ENCODE results near the gene PCID2. TPM values are rescaled to one million over a fixed set of nuclear protein-coding genes. Genes with fewer than 3 reads are reported as not detected.

The PCID2 gene
- total RNA-seq, 1 donor from 2014 or later: 61.1 TPM

DNA sequence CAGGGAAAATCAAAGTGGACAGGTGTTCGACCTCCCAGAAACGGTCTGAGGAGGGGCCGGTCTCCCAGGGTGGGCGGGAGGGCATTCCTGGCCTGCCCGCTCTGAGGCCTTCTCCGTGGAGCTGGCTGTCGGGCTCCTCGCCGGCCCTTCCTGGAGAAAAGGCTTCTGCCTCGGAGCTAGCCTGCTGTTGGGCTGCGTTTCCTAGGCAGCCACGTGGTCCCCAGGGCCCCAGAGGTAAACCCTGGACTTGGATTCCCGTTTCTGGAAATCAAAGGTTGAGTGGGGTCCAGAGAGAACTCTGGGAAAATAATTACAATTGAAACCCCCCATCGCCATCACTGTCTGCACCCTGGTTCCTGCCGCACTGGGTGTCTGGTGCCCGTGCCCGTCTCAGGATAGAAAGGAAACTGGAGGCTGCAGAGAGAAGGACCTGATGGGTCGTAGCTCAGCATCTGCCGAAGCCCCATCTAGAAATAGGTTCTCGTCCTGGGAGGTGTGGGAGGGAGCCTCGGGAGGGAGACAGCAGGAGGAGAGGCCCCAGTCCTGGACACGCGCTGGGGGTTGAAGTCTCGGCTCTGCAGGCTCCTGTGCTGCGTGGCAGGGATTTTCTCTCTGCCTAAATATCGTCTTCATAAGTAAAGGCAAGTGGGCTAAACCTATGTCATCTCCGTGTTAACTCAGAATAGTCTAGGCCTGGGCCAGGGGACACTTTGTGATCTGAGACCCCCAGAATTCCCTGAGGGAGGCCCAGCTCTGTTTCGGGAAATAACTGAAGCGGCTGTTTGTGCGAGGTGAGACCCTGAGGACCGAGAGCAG, 57.7 kb downstream of the PCID2 start:
- FAIRE-seq (no peak), DNase-seq (ENCODE audit: low read depth) (no peak)
- Histone ChIP-seq H3K27me3 (ENCODE audit: control insufficient read depth, insufficient read depth, low read length) (peaks cover 5% of the 10 kb centered on the region), H3K36me3 (ENCODE audit: control insufficient read depth, insufficient read depth, low read length) (no peaks in the 10 kb centered on the region), H3K4me3 (ENCODE audit: low read depth, low read length) (no peak overlapping the region)
- TF ChIP-seq, protein P1, sequence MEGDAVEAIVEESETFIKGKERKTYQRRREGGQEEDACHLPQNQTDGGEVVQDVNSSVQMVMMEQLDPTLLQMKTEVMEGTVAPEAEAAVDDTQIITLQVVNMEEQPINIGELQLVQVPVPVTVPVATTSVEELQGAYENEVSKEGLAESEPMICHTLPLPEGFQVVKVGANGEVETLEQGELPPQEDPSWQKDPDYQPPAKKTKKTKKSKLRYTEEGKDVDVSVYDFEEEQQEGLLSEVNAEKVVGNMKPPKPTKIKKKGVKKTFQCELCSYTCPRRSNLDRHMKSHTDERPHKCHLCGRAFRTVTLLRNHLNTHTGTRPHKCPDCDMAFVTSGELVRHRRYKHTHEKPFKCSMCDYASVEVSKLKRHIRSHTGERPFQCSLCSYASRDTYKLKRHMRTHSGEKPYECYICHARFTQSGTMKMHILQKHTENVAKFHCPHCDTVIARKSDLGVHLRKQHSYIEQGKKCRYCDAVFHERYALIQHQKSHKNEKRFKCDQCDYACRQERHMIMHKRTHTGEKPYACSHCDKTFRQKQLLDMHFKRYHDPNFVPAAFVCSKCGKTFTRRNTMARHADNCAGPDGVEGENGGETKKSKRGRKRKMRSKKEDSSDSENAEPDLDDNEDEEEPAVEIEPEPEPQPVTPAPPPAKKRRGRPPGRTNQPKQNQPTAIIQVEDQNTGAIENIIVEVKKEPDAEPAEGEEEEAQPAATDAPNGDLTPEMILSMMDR (IDR thresholded peaks at IDR 0.05; ENCODE audit: insufficient read depth, low read length, severe bottlenecking): no peak

DNA sequence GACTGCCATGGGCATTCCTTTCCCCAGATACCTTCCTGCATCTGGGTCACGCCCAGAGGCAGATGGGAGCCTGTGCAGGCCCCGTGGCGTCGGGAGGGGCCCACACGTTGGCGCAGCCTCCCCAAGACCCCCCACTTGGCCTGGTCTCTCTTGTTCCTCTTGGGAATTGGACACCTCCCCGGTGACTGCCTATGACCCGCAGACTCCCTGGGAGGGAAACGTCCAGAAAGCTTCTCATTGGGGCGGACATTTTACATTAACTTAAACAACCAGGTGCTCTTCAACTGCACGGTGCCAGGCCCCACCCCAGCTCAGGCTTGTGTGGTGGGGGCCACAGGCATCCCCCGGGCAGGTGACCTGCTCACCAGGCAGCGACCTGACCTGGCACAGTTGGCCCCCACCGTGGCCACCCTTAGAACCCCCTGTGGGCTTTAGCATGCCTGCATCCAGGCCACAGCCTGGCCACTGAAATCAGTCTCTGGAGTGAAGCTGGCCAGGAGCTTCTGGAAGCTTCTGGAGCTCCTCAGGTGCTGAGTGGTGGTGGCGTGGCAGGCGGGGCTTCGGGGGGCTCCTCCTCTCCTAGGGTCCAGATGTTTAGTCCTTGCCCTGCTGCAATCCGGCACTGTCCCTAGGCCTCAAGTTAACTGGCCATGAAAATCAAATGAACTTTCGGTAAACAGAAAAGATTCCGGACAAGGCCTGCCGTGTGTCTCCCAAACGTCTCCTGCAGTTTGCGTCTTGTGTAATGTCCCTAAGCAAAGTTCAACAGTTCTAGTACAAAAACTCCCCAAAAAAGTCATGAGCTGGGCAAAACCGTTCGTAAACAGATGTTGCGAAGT, 58.5 kb downstream of the PCID2 start:
- no peak for FAIRE-seq
- Histone ChIP-seq H3K4me3 (ENCODE audit: low read depth, low read length) (no peak overlapping the region), H3K27me3 (ENCODE audit: control insufficient read depth, insufficient read depth, low read length) (peaks cover 5% of the 10 kb centered on the region), H3K36me3 (ENCODE audit: control insufficient read depth, insufficient read depth, low read length) (no peaks in the 10 kb centered on the region)
- DNase-seq (ENCODE audit: low read depth): no peak
- TF ChIP-seq, protein P1 (IDR thresholded peaks at IDR 0.05; ENCODE audit: insufficient read depth, low read length, severe bottlenecking): no peak

DNA sequence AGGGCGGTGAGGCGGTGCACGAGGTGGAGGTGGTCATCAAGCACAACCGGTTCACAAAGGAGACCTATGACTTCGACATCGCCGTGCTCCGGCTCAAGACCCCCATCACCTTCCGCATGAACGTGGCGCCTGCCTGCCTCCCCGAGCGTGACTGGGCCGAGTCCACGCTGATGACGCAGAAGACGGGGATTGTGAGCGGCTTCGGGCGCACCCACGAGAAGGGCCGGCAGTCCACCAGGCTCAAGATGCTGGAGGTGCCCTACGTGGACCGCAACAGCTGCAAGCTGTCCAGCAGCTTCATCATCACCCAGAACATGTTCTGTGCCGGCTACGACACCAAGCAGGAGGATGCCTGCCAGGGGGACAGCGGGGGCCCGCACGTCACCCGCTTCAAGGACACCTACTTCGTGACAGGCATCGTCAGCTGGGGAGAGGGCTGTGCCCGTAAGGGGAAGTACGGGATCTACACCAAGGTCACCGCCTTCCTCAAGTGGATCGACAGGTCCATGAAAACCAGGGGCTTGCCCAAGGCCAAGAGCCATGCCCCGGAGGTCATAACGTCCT, 59.4 kb downstream of the PCID2 start:
- FAIRE-seq (no peak), DNase-seq (ENCODE audit: low read depth) (no peak)
- no peak overlapping the region for H3K4me3 ChIP-seq (ENCODE audit: low read depth, low read length)
- peaks cover 5% of the 10 kb centered on the region for H3K27me3 ChIP-seq (ENCODE audit: control insufficient read depth, insufficient read depth, low read length)
- TF ChIP-seq, protein P1 (IDR thresholded peaks at IDR 0.05; ENCODE audit: insufficient read depth, low read length, severe bottlenecking): no peak
- H3K36me3 ChIP-seq (ENCODE audit: control insufficient read depth, insufficient read depth, low read length): no peaks in the 10 kb centered on the region

DNA sequence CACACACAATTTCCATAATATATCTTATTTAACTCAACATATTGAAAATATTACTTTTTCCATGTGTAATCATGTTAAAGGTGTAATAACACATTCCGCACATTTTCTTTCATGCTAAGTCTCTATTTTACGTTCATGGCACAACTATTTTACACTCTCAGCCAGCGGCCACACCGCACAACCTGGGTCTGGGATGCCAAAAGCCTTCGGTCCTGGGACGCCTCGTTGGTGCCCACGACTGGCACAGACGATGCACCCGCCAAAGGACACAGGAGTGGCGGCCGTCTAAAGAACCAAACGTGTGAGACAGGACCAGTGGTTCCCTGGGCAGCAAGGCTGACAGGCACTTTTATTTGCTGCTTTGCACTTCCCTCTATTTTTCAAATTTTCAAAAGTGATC, 60.1 kb downstream of the PCID2 start:
- TF ChIP-seq, protein P1 (IDR thresholded peaks at IDR 0.05; ENCODE audit: insufficient read depth, low read length, severe bottlenecking): no peak
- DNase-seq (ENCODE audit: low read depth): no peak
- Histone ChIP-seq H3K36me3 (ENCODE audit: control insufficient read depth, insufficient read depth, low read length) (no peaks in the 10 kb centered on the region), H3K27me3 (ENCODE audit: control insufficient read depth, insufficient read depth, low read length) (peaks cover 5% of the 10 kb centered on the region), H3K4me3 (ENCODE audit: low read depth, low read length) (no peak overlapping the region)
- FAIRE-seq: no peak

DNA sequence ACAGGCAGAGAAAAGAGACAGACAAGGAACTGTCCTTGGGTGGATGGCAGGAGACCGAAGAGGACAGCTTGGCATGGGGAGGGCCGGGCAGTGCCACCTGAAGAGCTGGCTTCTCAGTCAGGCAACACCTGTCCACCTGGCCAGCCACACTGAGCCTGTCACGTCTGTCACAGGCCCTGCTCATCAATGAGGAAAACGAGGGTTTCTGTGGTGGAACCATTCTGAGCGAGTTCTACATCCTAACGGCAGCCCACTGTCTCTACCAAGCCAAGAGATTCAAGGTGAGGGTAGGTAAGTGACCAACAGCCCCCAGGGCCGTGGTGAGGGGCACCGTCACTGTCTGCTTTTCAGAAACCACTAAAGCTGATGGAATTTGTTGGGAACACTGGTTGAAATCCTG, 61.3 kb downstream of the PCID2 start:
- no peaks in the 10 kb centered on the region for H3K36me3 ChIP-seq (ENCODE audit: control insufficient read depth, insufficient read depth, low read length)
- TF ChIP-seq, protein P1 (IDR thresholded peaks at IDR 0.05; ENCODE audit: insufficient read depth, low read length, severe bottlenecking): no peak
- FAIRE-seq (no peak), DNase-seq (ENCODE audit: low read depth) (no peak)
- H3K4me3 ChIP-seq (ENCODE audit: low read depth, low read length): no peak overlapping the region
- H3K27me3 ChIP-seq (ENCODE audit: control insufficient read depth, insufficient read depth, low read length): peaks cover 3% of the 10 kb centered on the region

All from bronchial epithelial cell (primary cell).